Measurements from ENCODE around the gene FH.

DNA sequence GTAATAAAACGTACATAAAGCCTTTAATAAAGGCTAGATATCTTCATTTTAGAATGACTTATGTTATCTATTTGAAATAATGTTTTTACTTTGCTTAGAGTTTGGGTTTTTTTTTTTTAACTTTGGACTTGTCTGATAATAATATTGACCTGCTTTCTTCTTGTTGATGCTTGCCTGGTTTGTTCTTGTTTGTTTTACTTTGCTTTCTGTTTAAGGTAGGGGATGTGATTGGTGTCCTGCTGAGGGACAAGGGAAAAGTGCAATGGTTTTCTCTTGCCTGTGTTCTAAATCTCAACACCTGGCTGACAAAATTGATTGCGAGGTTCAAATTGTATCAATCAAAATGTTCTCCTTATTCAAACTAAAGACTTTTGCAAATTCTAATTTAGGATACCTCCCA lies 2.2 kb upstream of the FH start:
- TF ChIP-seq, protein P1, sequence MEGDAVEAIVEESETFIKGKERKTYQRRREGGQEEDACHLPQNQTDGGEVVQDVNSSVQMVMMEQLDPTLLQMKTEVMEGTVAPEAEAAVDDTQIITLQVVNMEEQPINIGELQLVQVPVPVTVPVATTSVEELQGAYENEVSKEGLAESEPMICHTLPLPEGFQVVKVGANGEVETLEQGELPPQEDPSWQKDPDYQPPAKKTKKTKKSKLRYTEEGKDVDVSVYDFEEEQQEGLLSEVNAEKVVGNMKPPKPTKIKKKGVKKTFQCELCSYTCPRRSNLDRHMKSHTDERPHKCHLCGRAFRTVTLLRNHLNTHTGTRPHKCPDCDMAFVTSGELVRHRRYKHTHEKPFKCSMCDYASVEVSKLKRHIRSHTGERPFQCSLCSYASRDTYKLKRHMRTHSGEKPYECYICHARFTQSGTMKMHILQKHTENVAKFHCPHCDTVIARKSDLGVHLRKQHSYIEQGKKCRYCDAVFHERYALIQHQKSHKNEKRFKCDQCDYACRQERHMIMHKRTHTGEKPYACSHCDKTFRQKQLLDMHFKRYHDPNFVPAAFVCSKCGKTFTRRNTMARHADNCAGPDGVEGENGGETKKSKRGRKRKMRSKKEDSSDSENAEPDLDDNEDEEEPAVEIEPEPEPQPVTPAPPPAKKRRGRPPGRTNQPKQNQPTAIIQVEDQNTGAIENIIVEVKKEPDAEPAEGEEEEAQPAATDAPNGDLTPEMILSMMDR (conservative IDR thresholded peaks at IDR 0.05; ENCODE audit: low read depth, low read length) = no peak
- TF ChIP-seq EZH2 (IDR thresholded peaks at IDR 0.05; ENCODE audit: borderline replicate concordance, low read depth, low read length, poor library complexity, severe bottlenecking) = no peak

All from A673 (cell line).